Measurements from ENCODE around the gene LCLAT1. TPM values are rescaled to one million over a fixed set of nuclear protein-coding genes. Genes with fewer than 3 reads are reported as not detected.
"Not testable (repeated sequence)": the region's sequence is repeated elsewhere in the genome, so short reads cannot be mapped to it uniquely, and the experiment has no call there.

The LCLAT1 gene
- total and polyA plus RNA-seq, 12 donors, result 8.0 to 56.4 (median 42.7) TPM

- no peak for TF ChIP-seq CTCF (IDR thresholded peaks at IDR 0.05)
- intact Hi-C loops (cut with DNase I), result no loop called here
- no peaks in the 10 kb centered on the region for H3K27me3 ChIP-seq
- H3K4me1 ChIP-seq, result peaks cover 0 to 50% (median 18%) of the 10 kb centered on the region in 9 donors
- ATAC-seq (peak in 2 of 8 donors; percentile 9 to 55), DNase-seq (no peak)
- 76 to 85% methylated on average over 1 of the region's 1 CpG for WGBS, 2 donors
- no peaks in the 10 kb centered on the region for H3K36me3 ChIP-seq
- peak overlapping the region in 6 of 10 donors; percentile 13 to 37 (median 29) for H3K27ac ChIP-seq
- H3K9me3 ChIP-seq, result peaks cover 0 to 17% (median 7%) of the 10 kb centered on the region in 11 donors
- no peak overlapping the region for H3K4me3 ChIP-seq
Measured at GRCh38 chr2:30493440-30493839, 46.4 kb downstream of the LCLAT1 start.

DNA sequence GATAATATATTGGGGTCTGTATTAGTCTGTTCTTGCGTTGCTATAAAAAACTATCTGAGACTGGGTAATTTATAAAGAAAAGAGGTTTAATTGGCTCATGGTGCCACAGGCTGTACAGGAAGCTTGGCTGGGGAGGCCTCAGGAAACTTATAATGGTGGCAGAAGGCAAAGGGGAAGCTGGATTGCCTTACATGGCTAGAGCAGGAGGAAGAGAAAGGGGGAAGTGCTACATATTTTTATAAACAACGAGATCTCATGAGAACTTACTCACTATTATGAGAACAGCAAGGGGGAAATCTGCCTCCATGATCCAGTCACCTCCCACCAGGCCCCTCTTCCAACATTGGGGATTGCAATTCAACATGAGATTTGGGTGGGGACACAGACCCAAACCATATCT, 48.9 kb downstream of the LCLAT1 start:
- not testable (repeated sequence) for DNase-seq

GRCh38 chr2:30499681-30500080, 52.6 kb downstream of the LCLAT1 start:
- Histone ChIP-seq H3K36me3 (no peaks in the 10 kb centered on the region), H3K4me3 (no peak overlapping the region), H3K9me3 (peaks cover 0 to 53% (median 14%) of the 10 kb centered on the region in 11 donors), H3K4me1 (peaks cover 0 to 36% (median 16%) of the 10 kb centered on the region in 9 donors), H3K27ac (no peak overlapping the region), H3K27me3 (no peaks in the 10 kb centered on the region)
- TF ChIP-seq CTCF (IDR thresholded peaks at IDR 0.05), result no peak
- intact Hi-C loops (cut with DNase I), result no loop called here
- ATAC-seq (no peak), DNase-seq (no peak)

More for the DNA sequence above, 48.9 kb downstream of the LCLAT1 start:
- 75 to 86% methylated on average over 2 of the region's 2 CpGs for WGBS, 2 donors
- intact Hi-C loops (cut with DNase I); H3K36me3 ChIP-seq; H3K4me3 ChIP-seq; H3K27me3 ChIP-seq: not testable (repeated sequence)
- peak overlapping the region in 3 of 10 donors; percentile 5 to 80 (median 48) for H3K27ac ChIP-seq
- ATAC-seq, result peak in 2 of 8 donors; percentile 28 to 37
- H3K9me3 ChIP-seq, result peaks cover 0 to 41% (median 14%) of the 10 kb centered on the region in 11 donors
- peaks cover 0 to 47% (median 15%) of the 10 kb centered on the region in 9 donors for H3K4me1 ChIP-seq

DNA sequence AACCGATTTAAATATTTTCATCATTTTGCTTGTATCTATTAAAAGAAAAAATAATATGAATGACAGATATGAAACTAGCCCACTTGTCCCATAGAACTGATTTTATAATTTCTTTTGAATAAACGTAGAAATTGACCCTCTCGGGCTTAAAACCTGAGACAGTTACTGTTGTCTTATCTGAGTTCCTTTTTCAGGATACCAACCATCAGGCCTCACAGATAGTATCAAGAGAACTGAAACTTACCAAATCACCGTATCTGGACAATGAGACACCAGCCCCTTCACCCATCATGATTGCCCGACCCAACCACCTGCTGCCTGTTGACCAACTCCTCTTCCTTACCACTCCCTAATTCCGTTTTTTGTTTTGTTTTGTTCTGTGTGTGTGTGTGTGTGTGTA, 53.7 kb downstream of the LCLAT1 start:
- no peak overlapping the region for H3K4me3 ChIP-seq
- H3K36me3 ChIP-seq, result no peaks in the 10 kb centered on the region
- H3K27ac ChIP-seq, result no peak overlapping the region
- 97 to 98% methylated on average over 6 of the region's 6 CpGs for WGBS, 2 donors
- H3K27me3 ChIP-seq, result no peaks in the 10 kb centered on the region
- DNase-seq (no peak), ATAC-seq (no peak)
- intact Hi-C loops (cut with DNase I), result no loop called here
- no peak for TF ChIP-seq CTCF (IDR thresholded peaks at IDR 0.05)
- peaks cover 0 to 46% (median 26%) of the 10 kb centered on the region in 9 donors for H3K4me1 ChIP-seq
- H3K9me3 ChIP-seq, result peaks cover 0 to 53% (median 14%) of the 10 kb centered on the region in 11 donors

DNA sequence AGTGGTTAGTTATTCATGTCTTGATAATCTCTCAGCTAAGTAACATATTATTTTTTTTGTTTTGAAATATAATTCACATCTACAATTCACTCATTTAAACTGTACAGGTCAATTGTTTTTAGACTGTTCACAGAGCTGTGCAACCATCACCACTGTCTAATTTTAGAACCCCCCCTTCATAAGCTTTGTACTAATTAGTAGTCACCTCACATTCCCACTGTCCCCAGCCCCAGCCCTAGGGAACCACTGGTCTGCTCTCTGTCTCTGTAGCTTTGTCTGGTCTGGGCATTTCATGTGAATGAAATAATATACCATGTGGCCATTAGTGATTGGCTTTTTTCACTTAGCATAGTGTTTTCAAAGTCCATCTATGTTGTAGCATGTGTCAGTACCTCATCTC, 55.3 kb downstream of the LCLAT1 start:
- intact Hi-C loops (cut with DNase I), result no loop called here

More for the DNA sequence above, 55.3 kb downstream of the LCLAT1 start:
- ATAC-seq, result peak in 3 of 8 donors; percentile 39 to 75 (median 53)
- no peak for TF ChIP-seq CTCF (IDR thresholded peaks at IDR 0.05)
- DNase-seq, result no peak
- Histone ChIP-seq H3K27ac (peak overlapping the region in 2 of 10 donors; percentile 0 to 27), H3K4me1 (peaks cover 0 to 51% (median 35%) of the 10 kb centered on the region in 9 donors), H3K9me3 (peaks cover 0 to 48% (median 14%) of the 10 kb centered on the region in 11 donors), H3K36me3 (no peaks in the 10 kb centered on the region), H3K27me3 (no peaks in the 10 kb centered on the region), H3K4me3 (no peak overlapping the region)

Data from heart right ventricle (tissue), 16 donors.